AG10803 (cell line): Measurements from ENCODE around the gene TFPI.

ENCODE experiments used
- DNase-seq: peaks from one replicate; pipeline ENCODE4 v3.0.0; 2010; ENCODE audit warnings: low read depth
- H3K4me3 ChIP-seq: 2 replicates; pipeline ENCODE4 v1.5.1; 2011; ENCODE audit warnings: mild to moderate bottlenecking, low read length, control low read depth
- TF ChIP-seq, protein P1 (sequence below): conservative IDR thresholded peaks from 2 replicates; pipeline ENCODE4 v1.5.1; 2011; ENCODE audit warnings: mild to moderate bottlenecking, low read length, control low read depth, inconsistent platforms

Gene TFPI

GRCh38 chr2:187442378-187442777 is 111.9 kb downstream of the TFPI start:
- DNase-seq: no peak
- TF ChIP-seq, protein P1, sequence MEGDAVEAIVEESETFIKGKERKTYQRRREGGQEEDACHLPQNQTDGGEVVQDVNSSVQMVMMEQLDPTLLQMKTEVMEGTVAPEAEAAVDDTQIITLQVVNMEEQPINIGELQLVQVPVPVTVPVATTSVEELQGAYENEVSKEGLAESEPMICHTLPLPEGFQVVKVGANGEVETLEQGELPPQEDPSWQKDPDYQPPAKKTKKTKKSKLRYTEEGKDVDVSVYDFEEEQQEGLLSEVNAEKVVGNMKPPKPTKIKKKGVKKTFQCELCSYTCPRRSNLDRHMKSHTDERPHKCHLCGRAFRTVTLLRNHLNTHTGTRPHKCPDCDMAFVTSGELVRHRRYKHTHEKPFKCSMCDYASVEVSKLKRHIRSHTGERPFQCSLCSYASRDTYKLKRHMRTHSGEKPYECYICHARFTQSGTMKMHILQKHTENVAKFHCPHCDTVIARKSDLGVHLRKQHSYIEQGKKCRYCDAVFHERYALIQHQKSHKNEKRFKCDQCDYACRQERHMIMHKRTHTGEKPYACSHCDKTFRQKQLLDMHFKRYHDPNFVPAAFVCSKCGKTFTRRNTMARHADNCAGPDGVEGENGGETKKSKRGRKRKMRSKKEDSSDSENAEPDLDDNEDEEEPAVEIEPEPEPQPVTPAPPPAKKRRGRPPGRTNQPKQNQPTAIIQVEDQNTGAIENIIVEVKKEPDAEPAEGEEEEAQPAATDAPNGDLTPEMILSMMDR: peak; percentile 31
- no peak overlapping the region for H3K4me3 ChIP-seq

DNA sequence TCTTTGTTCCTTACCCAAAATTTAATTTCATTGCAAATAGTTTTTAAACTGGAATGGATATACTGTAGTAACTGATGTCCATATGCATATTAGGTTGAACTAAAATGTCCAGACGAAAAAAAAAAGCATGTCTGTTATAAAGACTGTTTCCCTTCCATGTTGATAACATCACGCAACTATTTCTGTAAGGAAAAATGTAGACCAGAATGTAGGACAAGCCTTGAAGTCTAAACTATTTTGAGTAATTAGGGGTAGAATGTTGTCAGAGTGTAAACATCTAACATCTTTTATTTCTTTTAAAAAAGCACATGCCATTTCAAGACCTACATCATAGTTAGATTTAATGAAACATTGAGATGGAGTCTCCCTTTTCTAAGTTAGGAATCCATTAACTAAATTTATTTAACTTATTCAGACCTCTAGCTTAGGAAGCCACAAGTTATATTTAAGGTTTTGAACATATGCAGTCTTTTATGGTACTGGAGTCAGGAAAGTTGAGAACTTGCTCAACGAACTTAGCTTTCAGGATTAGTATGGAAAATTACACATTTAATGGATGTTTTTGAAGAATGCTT is 114.0 kb downstream of the TFPI start:
- no peak for DNase-seq
- TF ChIP-seq, protein P1: no peak
- H3K4me3 ChIP-seq: no peak overlapping the region

DNA sequence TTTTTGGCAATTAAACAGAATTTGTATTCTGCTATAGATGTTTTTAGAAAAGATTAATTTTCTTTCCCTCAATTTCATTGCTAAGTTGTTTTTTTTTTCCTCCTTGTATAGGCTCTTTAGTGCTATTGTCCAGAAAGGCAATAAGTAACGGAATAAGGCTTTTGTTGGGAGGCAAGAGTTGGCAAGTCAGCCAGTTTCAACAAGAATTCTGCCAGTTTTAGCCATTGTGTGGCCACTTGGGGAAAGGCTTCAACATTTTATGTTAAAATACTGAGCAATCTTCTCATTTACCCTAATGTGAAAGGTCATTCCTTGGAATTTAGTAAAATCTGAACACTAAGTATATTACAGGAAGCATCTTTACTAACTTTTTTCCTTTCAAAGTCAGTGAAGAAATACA is 115.8 kb downstream of the TFPI start:
- TF ChIP-seq, protein P1: no peak
- no peak for DNase-seq
- H3K4me3 ChIP-seq: no peak overlapping the region

- TF ChIP-seq, protein P1: no peak
- DNase-seq: peak; percentile 51
- no peak overlapping the region for H3K4me3 ChIP-seq
Measured at GRCh38 chr2:187435756-187436155, 118.5 kb downstream of the TFPI start.

GRCh38 chr2:187435078-187435477 is 119.2 kb downstream of the TFPI start:
- TF ChIP-seq, protein P1: no peak
- H3K4me3 ChIP-seq: no peak overlapping the region
- DNase-seq: no peak

DNA sequence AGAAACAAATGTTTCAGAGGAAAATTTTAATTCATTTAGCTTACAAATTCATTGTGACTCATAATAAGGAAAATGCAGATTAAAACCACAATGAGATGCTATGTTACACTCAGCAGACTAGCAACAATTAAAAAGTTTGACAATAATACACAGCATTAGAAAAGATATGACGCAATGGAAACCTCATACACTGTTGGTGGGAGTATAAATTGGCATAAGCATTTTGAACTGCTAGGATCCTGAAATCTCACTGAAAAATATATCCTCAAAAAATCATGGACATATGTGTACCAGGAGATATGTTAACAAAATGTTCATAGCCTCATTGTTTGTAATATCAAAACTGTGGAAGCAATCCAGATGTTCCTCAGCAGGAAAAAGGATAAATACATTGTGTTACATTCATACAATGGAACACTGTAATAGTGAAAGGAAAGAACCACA is 119.9 kb downstream of the TFPI start:
- peak; percentile 76 for DNase-seq
- TF ChIP-seq, protein P1: no peak
- H3K4me3 ChIP-seq: no peak overlapping the region

GRCh38 chr2:187431911-187432310 is 122.3 kb downstream of the TFPI start:
- DNase-seq: no peak
- H3K4me3 ChIP-seq: no peak overlapping the region
- TF ChIP-seq, protein P1: no peak
